Naive thymus-derived CD4-positive, alpha-beta T cell (primary cell): Measurements from ENCODE around the gene VASH2. TPM values are rescaled to one million over a fixed set of nuclear protein-coding genes. Genes with fewer than 3 reads are reported as not detected.
"Not testable (repeated sequence)": the region's sequence is repeated elsewhere in the genome, so short reads cannot be mapped to it uniquely, and the experiment has no call there.

ENCODE experiments used
- ATAC-seq: fragments of 150-1000 bp; cut with Tn5 transposase; 2 replicates; pipeline ENCODE4 v1.10.0; 2021; ENCODE audit warnings: mild to moderate bottlenecking, moderate library complexity
- CTCF ChIA-PET: fragments of 350-600 bp; sonication (Branson Sonifier 250); formaldehyde crosslinking; loops from one replicate; lab custom pipeline; 2021; ENCODE audit warnings: antibody characterized with exemption; lab: Charles Lee
- POLR2A ChIA-PET: fragments of 350-600 bp; sonication (Branson Sonifier 250); formaldehyde crosslinking; loops from one replicate; lab custom pipeline; 2021; ENCODE audit warnings: antibody characterized with exemption, inconsistent platforms; lab: Charles Lee
- DNase-seq, 9 donors: peaks; one replicate each; pipeline versions ENCODE4 v3.0.0 to v3.0.0-alpha.2; 2020 to 2022; ENCODE audit warnings: mixed read lengths in 1 of 9
- H3K27ac ChIP-seq: one replicate; pipeline ENCODE4 v1.7.0; 2013; ENCODE audit warnings: mild to moderate bottlenecking, low read depth, low read length, moderate library complexity
- H3K27me3 ChIP-seq, 2 donors: one replicate each; pipeline ENCODE4 v1.7.0; 2013; ENCODE audit warnings: low read length in 2 of 2, mild to moderate bottlenecking in 2 of 2, moderate library complexity in 2 of 2; ENCODE audit not compliant: control insufficient read depth in 2 of 2, insufficient read depth in 2 of 2
- H3K36me3 ChIP-seq, 3 experiments: 1 replicate in 2 of 3; 2 replicates in 1 of 3; pipeline ENCODE4 v1.7.0; 2013; ENCODE audit warnings: low read length in 3 of 3, mild to moderate bottlenecking in 3 of 3, moderate library complexity in 1 of 3; ENCODE audit not compliant: insufficient read depth in 3 of 3, control insufficient read depth in 2 of 3
- H3K4me1 ChIP-seq, 2 donors: one replicate each; pipeline ENCODE4 v1.7.0; 2013; ENCODE audit warnings: low read length in 2 of 2, mild to moderate bottlenecking in 2 of 2, moderate library complexity in 1 of 2; ENCODE audit not compliant: control insufficient read depth in 2 of 2, insufficient read depth in 2 of 2
- H3K4me3 ChIP-seq: 2 replicates; pipeline ENCODE4 v1.7.0; 2013; ENCODE audit warnings: mild to moderate bottlenecking, low read length
- H3K9me3 ChIP-seq, 3 experiments: 1 replicate in 2 of 3; 2 replicates in 1 of 3; pipeline ENCODE4 v1.7.0; 2013; ENCODE audit warnings: low read length in 3 of 3; ENCODE audit not compliant: control insufficient read depth in 2 of 3
- H3K27ac Mint-ChIP-seq, 9 donors: one replicate each; pipeline ENCODE4 v1.8.0; 2020 to 2022; ENCODE audit warnings: mixed read lengths in 9 of 9, mild to moderate bottlenecking in 8 of 9, moderate library complexity in 5 of 9, inconsistent platforms in 2 of 9
- H3K27me3 Mint-ChIP-seq, 5 donors: one replicate each; pipeline ENCODE4 v1.8.0; 2021 to 2022; ENCODE audit warnings: mixed read lengths in 5 of 5, mild to moderate bottlenecking in 1 of 5
- H3K36me3 Mint-ChIP-seq, 5 donors: one replicate each; pipeline ENCODE4 v1.8.0; 2020 to 2022; ENCODE audit warnings: mixed read lengths in 5 of 5, mild to moderate bottlenecking in 3 of 5, inconsistent platforms in 1 of 5
- H3K4me1 Mint-ChIP-seq, 7 donors: one replicate each; pipeline ENCODE4 v1.8.0; 2020 to 2022; ENCODE audit warnings: mixed read lengths in 7 of 7, mild to moderate bottlenecking in 3 of 7, inconsistent platforms in 1 of 7
- H3K4me3 Mint-ChIP-seq, 10 donors: one replicate each; pipeline ENCODE4 v1.8.0; 2020 to 2022; ENCODE audit warnings: mild to moderate bottlenecking in 10 of 10, mixed read lengths in 10 of 10, moderate library complexity in 6 of 10, inconsistent platforms in 2 of 10
- H3K9me3 Mint-ChIP-seq, 11 donors: one replicate each; pipeline ENCODE4 v1.8.0; 2020 to 2022; ENCODE audit warnings: mixed read lengths in 11 of 11, mild to moderate bottlenecking in 4 of 11, inconsistent platforms in 1 of 11, moderate library complexity in 1 of 11
- intact Hi-C, 2 donors: fragments of 100-400 bp; cut with micrococcal nuclease; formaldehyde crosslinking; loops; one replicate each; pipeline ENCODE4 v1.15.1; 2023
- polyA plus RNA-seq, 2 donors: library from polyadenylated mRNA; unstranded; fragments of 300-500 nt; fragmentation: Illumina TruSeq; gene quantifications; one replicate each; pipeline ENCODE4 v1.2.3, GENCODE V29; 2021
- total RNA-seq, 6 experiments: library from RNA in 5 of 6; stranded (reverse) in 5 of 6; gene quantifications; 1 replicate in 5 of 6; 2 replicates in 1 of 6; pipeline ENCODE4 v1.2.3 and lab custom pipeline; 2021 to 2026

Gene VASH2
- total and polyA plus RNA-seq, 7 experiments from 2014 or later, result 0.73 to 1.1 TPM; not detected in 5

- no peaks in the 10 kb centered on the region for H3K4me1 ChIP-seq
- H3K4me3 ChIP-seq, result no peak overlapping the region
- no peak overlapping the region for H3K27ac ChIP-seq
- Mint-ChIP-seq H3K4me1 (no peaks in the 10 kb centered on the region), H3K27me3 (peaks cover 0 to 12% (median 0%) of the 10 kb centered on the region in 5 donors), H3K4me3 (no peak overlapping the region), H3K36me3 (peaks cover 0 to 7% (median 0%) of the 10 kb centered on the region in 5 donors), H3K9me3 (peaks cover 0 to 13% (median 0%) of the 10 kb centered on the region in 11 donors), H3K27ac (no peak overlapping the region)
- ChIA-PET CTCF (no interaction called here), POLR2A (no interaction called here)
- no peak for ATAC-seq
- no peaks in the 10 kb centered on the region for H3K36me3 ChIP-seq
- DNase-seq, result no peak
- H3K27me3 ChIP-seq, result no peaks in the 10 kb centered on the region
- intact Hi-C loops, result no loop called here
- peaks cover 0 to 3% (median 0%) of the 10 kb centered on the region in 3 experiments for H3K9me3 ChIP-seq
These were observed 40.7 kb upstream of the VASH2 start for GRCh38 chr1:212909652-212910063.

- H3K4me3 Mint-ChIP-seq, H3K27me3 ChIP-seq, CTCF ChIA-PET, DNase-seq, intact Hi-C loops, H3K9me3 Mint-ChIP-seq, H3K4me1 Mint-ChIP-seq, H3K27ac Mint-ChIP-seq, H3K4me1 ChIP-seq, H3K36me3 ChIP-seq, H3K36me3 Mint-ChIP-seq, H3K9me3 ChIP-seq, POLR2A ChIA-PET, H3K27me3 Mint-ChIP-seq, ATAC-seq, H3K4me3 ChIP-seq, H3K27ac ChIP-seq: not testable (repeated sequence)
These were observed 40.1 kb upstream of the VASH2 start for GRCh38 chr1:212910213-212910612.

GRCh38 chr1:212913638-212914037 is 36.7 kb upstream of the VASH2 start:
- H3K27ac Mint-ChIP-seq, H3K27me3 ChIP-seq, ATAC-seq, DNase-seq, H3K36me3 ChIP-seq, H3K4me3 ChIP-seq, POLR2A ChIA-PET, H3K27ac ChIP-seq, CTCF ChIA-PET, H3K9me3 ChIP-seq, H3K4me1 ChIP-seq, H3K4me1 Mint-ChIP-seq, H3K9me3 Mint-ChIP-seq, H3K36me3 Mint-ChIP-seq, intact Hi-C loops, H3K4me3 Mint-ChIP-seq: not testable (repeated sequence)
- peaks cover 5 to 16% (median 13%) of the 10 kb centered on the region in 5 donors for H3K27me3 Mint-ChIP-seq

- H3K9me3 Mint-ChIP-seq, H3K4me1 Mint-ChIP-seq, POLR2A ChIA-PET, H3K4me3 Mint-ChIP-seq, H3K9me3 ChIP-seq, intact Hi-C loops, H3K27me3 ChIP-seq, CTCF ChIA-PET, H3K36me3 Mint-ChIP-seq, ATAC-seq, H3K4me1 ChIP-seq, DNase-seq, H3K36me3 ChIP-seq, H3K27ac Mint-ChIP-seq, H3K4me3 ChIP-seq, H3K27ac ChIP-seq: not testable (repeated sequence)
- H3K27me3 Mint-ChIP-seq, result peaks cover 5 to 16% (median 13%) of the 10 kb centered on the region in 5 donors
These were observed 36.2 kb upstream of the VASH2 start for GRCh38 chr1:212914110-212914509.

- Mint-ChIP-seq H3K36me3 (no peaks in the 10 kb centered on the region), H3K27ac (no peak overlapping the region), H3K27me3 (peaks cover 5 to 16% (median 13%) of the 10 kb centered on the region in 5 donors), H3K9me3 (no peaks in the 10 kb centered on the region), H3K4me1 (peaks cover 0 to 5% (median 0%) of the 10 kb centered on the region in 7 donors), H3K4me3 (no peak overlapping the region)
- intact Hi-C loops, result no loop called here
- Histone ChIP-seq H3K27ac (no peak overlapping the region), H3K9me3 (no peaks in the 10 kb centered on the region), H3K4me1 (no peaks in the 10 kb centered on the region), H3K36me3 (no peaks in the 10 kb centered on the region), H3K4me3 (no peak overlapping the region), H3K27me3 (no peaks in the 10 kb centered on the region)
- CTCF ChIA-PET, result no interaction called here
- POLR2A ChIA-PET, result no interaction called here
- no peak for ATAC-seq
- DNase-seq, result no peak
These were observed 35.6 kb upstream of the VASH2 start for GRCh38 chr1:212914789-212915188.

GRCh38 chr1:212915245-212916091 is 34.9 kb upstream of the VASH2 start:
- Histone ChIP-seq H3K27ac (no peak overlapping the region), H3K4me3 (no peak overlapping the region), H3K27me3 (no peaks in the 10 kb centered on the region), H3K9me3 (no peaks in the 10 kb centered on the region), H3K4me1 (no peaks in the 10 kb centered on the region), H3K36me3 (no peaks in the 10 kb centered on the region)
- Mint-ChIP-seq H3K4me3 (no peak overlapping the region), H3K36me3 (no peaks in the 10 kb centered on the region), H3K27ac (no peak overlapping the region), H3K27me3 (peaks cover 5 to 13% (median 11%) of the 10 kb centered on the region in 5 donors), H3K4me1 (peaks cover 0 to 5% (median 0%) of the 10 kb centered on the region in 7 donors), H3K9me3 (no peaks in the 10 kb centered on the region)
- CTCF ChIA-PET, result interaction anchor here (0.7 kb wide), 1 partner anchor 75 kb away, joined by 3 read pairs; no protein-coding TSS in a partner anchor
- ATAC-seq (no peak), DNase-seq (no peak)
- intact Hi-C loops, result no loop called here
- POLR2A ChIA-PET, result no interaction called here
